A549 (cell line): ENCODE measurements around the gene OTC.

Source experiments
- CTCF ChIP-seq: fragments of >200 bp; sonication (Bioruptor Twin); formaldehyde crosslinking; IDR thresholded peaks from 3 replicates; pipeline ENCODE4 v1.5.1; 2016
- POLR2A ChIP-seq: IDR thresholded peaks from 2 replicates; pipeline ENCODE4 v1.6.1; 2012; ENCODE audit warnings: mild to moderate bottlenecking, low read length
- POLR2AphosphoS2 ChIP-seq: conservative IDR thresholded peaks from 2 replicates; pipeline ENCODE4 v1.6.1; 2012; ENCODE audit warnings: low read length, improper control_type of control experiment, inconsistent platforms

- no peak for TF ChIP-seq POLR2AphosphoS2
- no peak; the same call in 2 of the 3 replicates for TF ChIP-seq CTCF
- TF ChIP-seq POLR2A: no peak
Measured at GRCh38 chrX:38327775-38328081, 24.7 kb upstream of the OTC start.
